ENCODE data around the gene GNRHR. TPM values are rescaled to one million over a fixed set of nuclear protein-coding genes. Genes with fewer than 3 reads are reported as not detected.
"Not testable (repeated sequence)": the region's sequence is repeated elsewhere in the genome, so short reads cannot be mapped to it uniquely, and the experiment has no call there.

Gene GNRHR
- total RNA-seq, 6 donors from 2014 or later: not detected

- ATAC-seq (ENCODE audit: low FRiP score in 2 of 2): no peak
- no peaks in the 10 kb centered on the region for H3K9me3 ChIP-seq
These were observed 10.0 kb upstream of the GNRHR start for GRCh38 chr4:67764183-67764582.

GRCh38 chr4:67762086-67762485 is 7.9 kb upstream of the GNRHR start:
- ATAC-seq (ENCODE audit: low FRiP score in 2 of 2): no peak
- no peak for DNase-seq
- no peak overlapping the region for H3K27ac ChIP-seq
- no peaks in the 10 kb centered on the region for H3K36me3 ChIP-seq
- H3K27me3 ChIP-seq: no peaks in the 10 kb centered on the region
- no peak overlapping the region for H3K4me3 ChIP-seq
- H3K4me1 ChIP-seq: no peaks in the 10 kb centered on the region
- 36 to 43% methylated on average over 3 of the region's 3 CpGs for WGBS, 2 donors
- no peak for TF ChIP-seq POLR2AphosphoS5 (IDR thresholded peaks at IDR 0.05)
- no peak for TF ChIP-seq CTCF (IDR thresholded peaks at IDR 0.05)
- TF ChIP-seq EP300 (IDR thresholded peaks at IDR 0.05): no peak
- TF ChIP-seq POLR2A (IDR thresholded peaks at IDR 0.05): no peak
- no peaks in the 10 kb centered on the region for H3K9me3 ChIP-seq

More at GRCh38 chr4:67764183-67764582, 10.0 kb upstream of the GNRHR start:
- no peaks in the 10 kb centered on the region for H3K4me1 ChIP-seq
- no peaks in the 10 kb centered on the region for H3K27me3 ChIP-seq
- H3K27ac ChIP-seq: no peak overlapping the region
- H3K4me3 ChIP-seq: no peak overlapping the region
- H3K36me3 ChIP-seq: no peaks in the 10 kb centered on the region
- no peak for TF ChIP-seq CTCF (IDR thresholded peaks at IDR 0.05)
- no peak for TF ChIP-seq POLR2AphosphoS5 (IDR thresholded peaks at IDR 0.05)
- no peak for DNase-seq

- 68 to 76% methylated on average over 6 of the region's 6 CpGs for WGBS, 2 donors
These were observed 2.8 kb upstream of the GNRHR start for GRCh38 chr4:67756991-67757390.

GRCh38 chr4:67755974-67756373 is 1.8 kb upstream of the GNRHR start:
- Histone ChIP-seq H3K9me3 (no peaks in the 10 kb centered on the region), H3K27me3 (no peaks in the 10 kb centered on the region), H3K27ac (no peak overlapping the region), H3K4me3 (no peak overlapping the region), H3K4me1 (no peaks in the 10 kb centered on the region), H3K36me3 (no peaks in the 10 kb centered on the region)
- DNase-seq (no peak), ATAC-seq (ENCODE audit: low FRiP score in 2 of 2) (no peak)
- WGBS, 2 donors: 65 to 87% methylated on average over 1 of the region's 1 CpG
- TF ChIP-seq EP300 (IDR thresholded peaks at IDR 0.05): no peak
- no peak for TF ChIP-seq POLR2AphosphoS5 (IDR thresholded peaks at IDR 0.05)
- no peak for TF ChIP-seq CTCF (IDR thresholded peaks at IDR 0.05)
- no peak for TF ChIP-seq POLR2A (IDR thresholded peaks at IDR 0.05)

More at GRCh38 chr4:67756991-67757390, 2.8 kb upstream of the GNRHR start:
- not testable (repeated sequence) for H3K36me3 ChIP-seq; H3K9me3 ChIP-seq; H3K4me3 ChIP-seq; H3K4me1 ChIP-seq; DNase-seq; H3K27ac ChIP-seq; H3K27me3 ChIP-seq; ATAC-seq (ENCODE audit: low FRiP score in 2 of 2)

- H3K27ac ChIP-seq: no peak overlapping the region
- no peak overlapping the region for H3K4me3 ChIP-seq
- 76 to 92% methylated on average over 1 of the region's 1 CpG for WGBS, 2 donors
- no peaks in the 10 kb centered on the region for H3K4me1 ChIP-seq
- no peaks in the 10 kb centered on the region for H3K36me3 ChIP-seq
- no peaks in the 10 kb centered on the region for H3K9me3 ChIP-seq
- ATAC-seq (ENCODE audit: low FRiP score in 2 of 2) (no peak), DNase-seq (no peak)
- no peaks in the 10 kb centered on the region for H3K27me3 ChIP-seq
- TF ChIP-seq CTCF (IDR thresholded peaks at IDR 0.05) (no peak), POLR2A (IDR thresholded peaks at IDR 0.05) (no peak), EP300 (IDR thresholded peaks at IDR 0.05) (no peak), POLR2AphosphoS5 (IDR thresholded peaks at IDR 0.05) (no peak)
These were observed 2.9 kb downstream of the GNRHR start for GRCh38 chr4:67751260-67751659.

All from upper lobe of left lung (tissue), 6 donors.